CD4-positive, alpha-beta T cell treated with Interleukin-2 at 100 ng/mL for 4 hours (primary cell): ENCODE results near the gene REM2.
A peak's percentile ranks its signal among the peaks of the same experiment; 100 is the strongest.
"Not testable (repeated sequence)": the region's sequence is repeated elsewhere in the genome, so short reads cannot be mapped to it uniquely, and the experiment has no call there.

Source experiments
- DNase-seq: peaks from one replicate; pipeline ENCODE4 v3.0.0-alpha.2; 2020; ENCODE audit warnings: low spot score

REM2 gene

GRCh38 chr14:22848351-22849164 is 34.5 kb upstream of the REM2 start:
- no peak for DNase-seq

GRCh38 chr14:22849212-22849819 is 33.7 kb upstream of the REM2 start:
- no peak for DNase-seq

GRCh38 chr14:22850944-22851764 is 31.9 kb upstream of the REM2 start:
- DNase-seq = no peak

DNA sequence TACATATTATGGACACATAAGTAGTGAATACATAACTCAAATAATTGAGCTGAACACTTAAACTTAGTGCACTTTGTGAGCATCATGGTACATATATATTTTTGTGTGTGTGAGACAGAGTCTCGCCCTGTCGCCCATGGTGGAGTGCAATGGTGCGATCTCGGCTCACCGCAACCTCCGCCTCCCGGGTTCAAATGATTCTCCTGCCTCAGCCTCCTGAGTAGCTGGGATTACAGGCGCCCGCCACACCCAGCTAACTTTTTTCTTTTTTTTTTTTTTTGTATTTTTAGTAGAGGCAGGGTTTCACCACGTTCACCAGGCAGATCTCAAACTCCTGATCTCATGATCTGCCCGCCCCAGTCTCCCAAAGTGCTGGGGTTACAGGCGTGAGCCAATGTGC is 30.8 kb upstream of the REM2 start:
- DNase-seq = not testable (repeated sequence)

- DNase-seq = no peak
Observed at GRCh38 chr14:22852599-22852939, 30.5 kb upstream of the REM2 start.

DNA sequence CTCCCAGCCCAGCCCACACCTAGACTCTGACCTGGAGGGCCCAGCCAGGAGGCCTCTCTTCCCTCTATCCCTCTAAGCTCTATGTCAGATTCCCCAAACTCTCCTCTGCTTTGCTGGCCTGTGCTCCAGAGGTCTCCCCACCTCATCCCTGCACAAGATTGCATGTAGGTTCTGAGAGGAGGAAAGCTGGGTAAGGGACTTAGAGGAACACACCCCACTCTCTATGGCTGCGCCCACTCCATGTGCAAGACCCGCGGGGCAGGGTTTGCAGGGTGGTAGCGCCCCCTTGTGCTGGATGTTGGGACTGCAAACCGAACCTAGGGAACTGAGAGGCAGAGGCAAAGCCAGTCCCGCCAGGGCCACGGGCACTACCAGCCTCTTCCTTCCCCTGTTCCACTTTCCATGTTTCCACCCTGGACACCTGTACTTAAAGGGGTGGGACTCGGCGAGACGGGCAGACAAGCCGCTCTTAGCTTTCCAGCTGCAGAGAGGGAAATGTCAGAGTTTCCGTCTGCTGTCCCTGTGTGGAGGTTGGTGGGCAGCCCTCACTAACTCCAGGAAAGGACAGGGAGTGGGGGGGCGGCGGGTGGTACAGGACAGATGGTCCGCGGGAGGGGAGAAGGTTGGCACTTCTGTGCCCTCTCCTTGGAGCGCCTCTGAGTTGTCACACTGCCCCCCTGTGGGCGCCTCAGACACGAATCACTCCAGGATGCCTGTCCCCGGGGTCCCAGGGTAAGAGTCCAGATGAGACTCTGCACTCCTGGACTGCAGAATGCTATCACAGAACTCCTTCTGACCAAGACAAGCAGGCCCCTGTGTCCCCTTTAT is 29.9 kb upstream of the REM2 start:
- peak; percentile 89 for DNase-seq

DNA sequence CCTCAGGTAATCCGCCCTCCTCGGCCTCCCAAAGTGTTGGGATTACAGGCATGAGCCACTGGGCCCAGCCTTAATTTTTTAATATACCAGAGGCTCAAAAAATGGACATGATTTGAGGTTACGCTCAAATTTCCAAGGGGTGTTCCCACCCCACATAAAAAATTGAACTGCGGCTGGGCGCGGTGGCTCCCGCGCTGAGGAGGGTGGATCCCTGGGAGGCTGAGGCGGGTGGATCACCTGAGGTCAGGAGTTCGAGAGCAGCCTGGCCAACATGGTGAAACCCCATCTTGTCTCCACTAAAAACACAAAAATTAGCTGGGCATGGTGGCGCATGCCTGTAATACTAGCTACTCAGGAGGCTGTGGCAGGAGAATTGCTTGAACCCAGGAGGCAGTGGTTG is 28.7 kb upstream of the REM2 start:
- not testable (repeated sequence) for DNase-seq

- no peak for DNase-seq
Observed at GRCh38 chr14:22854963-22855724, 27.9 kb upstream of the REM2 start.

GRCh38 chr14:22856428-22856827 is 26.6 kb upstream of the REM2 start:
- no peak for DNase-seq

DNA sequence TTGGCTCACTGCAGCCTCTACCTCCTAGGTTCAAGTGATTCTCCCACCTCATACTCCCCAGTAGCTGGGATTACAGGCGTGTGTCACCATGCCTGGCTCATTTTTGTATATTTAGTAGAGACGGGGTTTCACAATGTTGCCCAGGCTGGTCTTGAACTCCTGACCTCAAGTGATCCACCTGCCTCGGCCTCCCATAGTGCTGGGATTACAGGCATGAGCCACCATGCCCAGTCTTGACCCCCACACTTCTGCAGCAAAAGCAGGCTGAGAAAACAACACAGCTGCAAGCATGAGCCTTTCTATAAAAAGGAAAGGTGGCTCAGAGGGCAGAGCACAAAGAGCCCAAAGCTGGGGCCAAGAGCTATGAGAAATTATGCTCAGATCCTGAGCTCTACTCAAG is 22.6 kb upstream of the REM2 start:
- not testable (repeated sequence) for DNase-seq

DNA sequence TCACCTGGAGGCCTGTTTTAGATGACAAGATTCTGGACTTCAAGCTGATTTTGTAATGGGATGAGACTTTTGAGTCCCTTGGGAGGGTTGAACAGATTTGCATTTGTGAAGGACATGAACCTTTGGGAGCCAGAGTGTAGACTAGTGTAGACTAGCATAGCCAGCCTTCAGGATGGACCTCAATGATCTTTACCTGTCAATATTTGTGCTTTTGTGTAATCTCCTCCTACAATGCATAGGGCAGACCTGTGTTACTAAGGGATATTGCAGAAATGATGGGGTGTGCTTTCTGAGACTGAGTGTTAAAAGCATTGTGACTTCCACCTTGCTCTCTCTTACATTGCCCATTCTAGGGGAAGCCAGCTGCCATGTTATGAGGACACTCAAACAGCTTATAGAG is 21.4 kb upstream of the REM2 start:
- no peak for DNase-seq

GRCh38 chr14:22864979-22865378 is 18.0 kb upstream of the REM2 start:
- no peak for DNase-seq

DNA sequence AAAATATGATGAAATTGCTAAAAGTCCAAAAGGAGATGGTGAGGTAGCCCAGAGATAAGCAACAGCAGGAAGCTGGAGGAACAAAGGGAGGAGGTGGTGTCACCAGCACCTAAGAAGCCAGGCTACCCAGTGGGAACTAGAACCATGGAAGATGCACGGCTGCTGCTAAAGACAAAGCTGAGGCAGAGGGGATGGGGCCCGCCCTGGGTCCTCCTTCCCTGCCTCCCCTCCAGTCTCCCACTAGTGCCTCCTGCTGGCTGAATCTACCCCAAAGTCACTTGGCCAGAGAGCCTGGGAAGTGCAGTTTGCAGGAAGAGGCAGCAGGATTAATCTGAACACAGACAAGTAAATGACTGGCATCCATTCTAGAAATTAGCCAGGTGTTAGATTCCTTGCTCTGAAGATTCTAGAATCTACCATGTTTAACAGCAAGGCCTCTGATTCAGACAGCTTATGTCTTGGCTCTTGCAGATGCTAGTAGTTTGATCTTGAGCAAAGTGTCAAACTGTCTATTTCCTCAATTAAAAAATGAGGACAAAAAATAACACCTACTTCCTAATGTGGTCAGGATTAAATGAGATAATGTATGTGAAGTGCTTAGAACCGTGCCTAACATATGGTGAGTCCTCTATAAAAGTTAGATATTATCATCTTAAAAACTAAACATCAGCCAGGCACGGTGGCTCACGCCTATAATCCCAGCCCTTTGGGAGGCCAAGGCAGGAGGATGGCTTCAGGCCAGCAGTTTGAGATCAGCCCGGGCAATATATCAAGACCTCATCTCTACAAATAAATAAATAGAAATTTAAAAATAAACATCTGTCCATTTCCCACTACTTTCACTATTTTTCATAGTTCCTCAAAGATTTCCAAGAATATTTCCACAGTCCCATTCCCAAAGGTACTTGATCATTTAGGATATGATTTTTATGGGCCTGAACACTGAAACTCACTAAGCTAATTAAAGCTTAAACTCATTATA is 17.3 kb upstream of the REM2 start:
- DNase-seq = no peak

DNA sequence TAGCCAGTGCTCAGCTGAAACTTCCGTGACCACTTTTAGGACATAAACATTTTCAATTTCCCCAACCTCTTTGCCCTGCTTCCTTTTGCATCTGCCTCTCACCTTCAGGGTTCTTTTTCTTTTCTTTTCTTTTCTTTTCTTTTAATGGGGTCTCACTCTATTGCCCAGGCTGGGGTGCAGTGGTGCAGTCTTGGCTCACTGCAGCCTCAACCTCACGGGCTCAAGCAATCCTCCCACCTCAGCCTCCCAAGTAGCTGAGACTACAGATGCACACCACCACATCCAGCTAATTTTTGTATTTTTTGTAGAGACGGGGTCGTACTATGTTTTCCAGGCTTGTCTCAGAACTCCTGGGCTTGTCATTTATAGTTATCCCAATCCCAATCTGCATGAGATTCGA is 16.1 kb upstream of the REM2 start:
- DNase-seq = no peak

- no peak for DNase-seq
Observed at GRCh38 chr14:22870811-22871223, 12.2 kb upstream of the REM2 start.

GRCh38 chr14:22871224-22872032 is 11.6 kb upstream of the REM2 start, which contains the start of gene LRP10:
Gene LRP10, plus strand, starts transcription at chr14:22871740. Its CDS starts 564 bp downstream, at chr14:22872304.
- peak; percentile 85 for DNase-seq

DNA sequence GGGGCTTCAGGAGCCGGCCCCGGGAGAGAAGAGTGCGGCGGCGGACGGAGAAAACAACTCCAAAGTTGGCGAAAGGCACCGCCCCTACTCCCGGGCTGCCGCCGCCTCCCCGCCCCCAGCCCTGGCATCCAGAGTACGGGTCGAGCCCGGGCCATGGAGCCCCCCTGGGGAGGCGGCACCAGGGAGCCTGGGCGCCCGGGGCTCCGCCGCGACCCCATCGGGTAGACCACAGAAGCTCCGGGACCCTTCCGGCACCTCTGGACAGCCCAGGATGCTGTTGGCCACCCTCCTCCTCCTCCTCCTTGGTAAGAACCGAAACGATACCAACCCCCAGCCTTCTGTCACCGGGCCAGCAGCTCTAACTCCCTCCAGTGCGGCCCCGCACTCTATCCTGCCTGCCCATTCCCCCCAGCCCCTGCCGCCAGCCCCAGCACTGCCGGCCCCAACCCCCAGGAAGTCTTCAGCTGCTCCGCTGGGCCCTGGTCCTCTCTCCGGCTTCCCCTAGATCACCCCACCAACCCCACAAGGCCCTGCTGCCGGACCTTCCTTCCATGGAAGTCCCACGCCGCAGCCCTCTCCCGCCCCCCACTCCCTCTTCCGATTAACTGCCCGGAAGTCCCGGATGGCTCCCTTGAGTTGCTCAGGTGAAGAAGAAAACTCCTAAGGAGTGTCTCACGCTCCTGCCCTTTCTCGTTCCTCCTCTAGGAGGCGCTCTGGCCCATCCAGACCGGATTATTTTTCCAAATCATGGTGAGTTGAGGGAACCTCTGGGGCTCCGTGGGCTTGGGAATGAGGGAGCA is 10.8 kb upstream of the REM2 start:
- DNase-seq = peak; percentile 79

DNA sequence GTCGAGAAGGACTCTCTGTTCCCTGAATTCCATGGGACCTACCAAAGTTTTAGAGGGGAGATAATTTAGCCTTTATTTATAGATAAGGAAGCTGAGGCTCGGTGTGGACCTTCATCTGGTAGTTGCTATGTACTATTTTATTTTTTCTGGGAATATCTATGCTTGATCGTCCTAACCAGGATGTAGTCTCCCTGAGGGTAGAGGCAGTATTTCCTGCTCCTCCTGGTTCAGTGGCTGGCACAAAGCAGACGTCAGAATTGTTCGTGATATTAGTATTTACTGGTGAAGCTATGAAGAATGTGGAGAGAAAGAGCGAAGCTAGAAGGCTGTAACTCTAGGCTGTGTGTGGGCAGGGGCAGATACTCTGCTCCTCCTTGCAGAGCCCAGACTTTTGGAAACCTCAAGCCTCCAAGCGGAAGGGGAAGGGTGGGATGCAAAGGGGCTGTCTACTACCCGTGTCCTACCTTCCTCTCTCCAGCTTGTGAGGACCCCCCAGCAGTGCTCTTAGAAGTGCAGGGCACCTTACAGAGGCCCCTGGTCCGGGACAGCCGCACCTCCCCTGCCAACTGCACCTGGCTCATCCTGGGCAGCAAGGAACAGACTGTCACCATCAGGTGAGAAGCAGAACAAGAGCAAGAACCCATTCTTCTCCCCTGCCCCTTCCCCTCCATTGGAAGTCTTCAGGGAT is 10.0 kb upstream of the REM2 start:
- DNase-seq = no peak
